Astrocyte (in vitro differentiated cells and primary cell): Measurements from ENCODE around the gene AP3B2.

Source experiments
- CTCF ChIP-seq: IDR thresholded peaks from 2 replicates; pipeline ENCODE4 v1.5.1; 2011; ENCODE audit warnings: low read depth, mild to moderate bottlenecking, inconsistent platforms, low read length, moderate library complexity; ENCODE audit not compliant: insufficient read depth
- EZH2 ChIP-seq: IDR thresholded peaks from 2 replicates; pipeline ENCODE4 v1.6.1; 2012; ENCODE audit warnings: mild to moderate bottlenecking, low read length, inconsistent platforms; ENCODE audit not compliant: insufficient read depth

GRCh38 chr15:82666606-82667005, 43.1 kb downstream of the AP3B2 start:
- TF ChIP-seq CTCF, result no peak
- TF ChIP-seq EZH2, result no peak
